K562 (cell line): ENCODE data around the gene GSK3B.

Source experiments
- E2F6 ChIP-seq, 2 experiments: IDR thresholded peaks; 2 replicates each; pipeline ENCODE4 v1.6.1; 2011; ENCODE audit warnings: borderline replicate concordance in 1 of 2, control low read depth in 1 of 2, low read depth in 1 of 2, low read length in 1 of 2, mild to moderate bottlenecking in 1 of 2, mixed read lengths in 1 of 2, moderate library complexity in 1 of 2; ENCODE audit not compliant: insufficient read depth in 1 of 2, insufficient read length in 1 of 2, poor library complexity in 1 of 2, severe bottlenecking in 1 of 2; ENCODE audit errors: extremely low read depth in 1 of 2
- GABPA ChIP-seq: fragments of 200-800 bp; sonication (Bioruptor generic); conservative IDR thresholded peaks from 2 replicates; pipeline ENCODE4 v1.6.1; 2016; ENCODE audit warnings: low read depth, missing genetic modification characterization, missing compliant biosample characterization
- POLR2A ChIP-seq: fragments of 450-650 bp; conservative IDR thresholded peaks from 2 replicates; pipeline ENCODE4 v1.6.1; 2016
- ZBTB34 ChIP-seq: fragments of 250-450 bp; sonication (Bioruptor Pico); IDR thresholded peaks from 2 replicates; pipeline ENCODE4 v1.8.0; 2021; ENCODE audit warnings: mild to moderate bottlenecking, moderate library complexity
- ZNF239 ChIP-seq: fragments of 250-450 bp; sonication (Bioruptor Pico); IDR thresholded peaks from 2 replicates; pipeline ENCODE4 v1.4.0; 2020; ENCODE audit warnings: mild to moderate bottlenecking

GRCh38 chr3:119835556-119835955 is 258.7 kb downstream of the GSK3B start:
- no peak for TF ChIP-seq GABPA (tag)
- no peak for TF ChIP-seq E2F6 (IDR thresholded peaks at IDR 0.05; ENCODE audit: borderline replicate concordance in 1 of 2, extremely low read depth in 1 of 2, insufficient read depth in 1 of 2, insufficient read length in 1 of 2, low read depth in 1 of 2, low read length in 1 of 2, poor library complexity in 1 of 2, severe bottlenecking in 1 of 2)
- no peak for TF ChIP-seq ZBTB34
- no peak for TF ChIP-seq POLR2A
- TF ChIP-seq ZNF239 (CRISPR knock-in tag) = no peak
